ENCODE results near the gene GIMAP1. TPM values are rescaled to one million over a fixed set of nuclear protein-coding genes. Genes with fewer than 3 reads are reported as not detected.

Gene GIMAP1
- total and polyA plus RNA-seq, 4 donors: 4.6 to 10.0 (median 7.6) TPM

DNA sequence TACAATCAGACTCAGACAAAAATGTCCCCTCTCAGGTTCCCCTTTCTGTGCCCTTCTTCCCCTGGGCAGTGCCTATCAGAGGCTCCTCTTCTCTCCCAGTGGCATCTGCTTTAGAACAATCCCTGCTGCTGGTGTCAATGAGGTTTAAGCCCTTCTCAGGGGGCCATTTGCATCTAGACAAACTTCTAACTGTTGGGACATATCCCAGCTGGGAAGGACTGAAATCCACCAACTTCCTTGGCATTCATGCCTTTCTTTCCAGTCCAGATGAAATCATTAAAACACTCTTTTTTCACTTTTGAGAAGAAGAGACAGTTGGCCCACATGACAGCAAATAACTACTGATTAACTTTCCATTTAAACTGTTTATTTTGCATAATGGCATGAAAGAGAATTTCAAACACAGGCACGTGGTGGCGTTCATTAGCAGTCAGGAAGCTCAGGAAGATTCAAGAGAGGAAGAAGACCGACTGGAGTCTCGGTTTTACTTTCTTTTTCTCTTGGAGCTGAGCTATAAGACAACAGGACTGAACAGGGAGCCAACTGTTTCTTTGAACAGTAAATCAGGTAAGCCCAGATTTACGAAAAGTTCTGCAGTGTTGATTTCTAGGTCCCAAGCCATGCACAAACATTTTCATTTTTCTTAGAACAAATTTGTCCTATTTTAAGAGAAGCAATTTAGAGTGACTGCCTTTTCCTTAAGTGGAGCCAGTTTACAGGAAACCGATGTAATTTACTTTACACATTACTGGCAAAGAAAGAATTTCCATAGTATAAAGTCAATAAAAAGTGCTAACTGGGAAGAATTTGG is 31.0 kb upstream of the GIMAP1 start, which contains the start of gene GIMAP2:
GIMAP2 (plus strand) TSS at position 488 of the 811 bp plus-strand sequence. CDS start 1,354 bp downstream, outside the sequence.
- Histone ChIP-seq H3K27ac (ENCODE audit: low read depth in 1 of 2, low read length in 1 of 2) (peak within 1 kb of the TSS; percentile 81 to 93), H3K36me3 (ENCODE audit: control insufficient read depth in 4 of 4, insufficient read depth in 4 of 4, low read length in 4 of 4) (peaks cover 0 to 3% (median 3%) of the 10 kb centered on the region in 4 donors), H3K4me3 (peak within 1 kb of the TSS; percentile 28), H3K9me3 (ENCODE audit: control insufficient read depth in 4 of 4, insufficient read depth in 3 of 4, low read length in 3 of 4) (peaks cover 0 to 6% (median 0%) of the 10 kb centered on the region in 4 donors), H3K4me1 (ENCODE audit: control insufficient read depth in 5 of 5, insufficient read depth in 5 of 5, low read length in 5 of 5) (peaks cover 0 to 10% (median 3%) of the 10 kb centered on the region in 5 donors), H3K27me3 (ENCODE audit: control insufficient read depth in 3 of 3, insufficient read depth in 3 of 3, low read length in 2 of 3) (no peaks in the 10 kb centered on the region), H3K9ac (ENCODE audit: insufficient read depth in 1 of 2, low read length in 2 of 2) (peak within 1 kb of the TSS; percentile 41 to 80)
- 1 to 3% methylated on average over 6 of the region's 6 CpGs for WGBS, 2 donors
- ATAC-seq (ENCODE audit: insufficient read depth, low FRiP score) (no peak), DNase-seq (peak; percentile 45 to 90 (median 83))
- TF ChIP-seq CTCF (IDR thresholded peaks at IDR 0.05; ENCODE audit: control extremely low read depth, extremely low read depth): no peak

- Histone ChIP-seq H3K4me3 (peak overlapping the region; percentile 28), H3K9ac (ENCODE audit: insufficient read depth in 1 of 2, low read length in 2 of 2) (peak overlapping the region; percentile 41 to 80), H3K27ac (ENCODE audit: low read depth in 1 of 2, low read length in 1 of 2) (peak overlapping the region; percentile 81 to 93), H3K4me1 (ENCODE audit: control insufficient read depth in 5 of 5, insufficient read depth in 5 of 5, low read length in 5 of 5) (peaks cover 0 to 10% (median 3%) of the 10 kb centered on the region in 5 donors), H3K36me3 (ENCODE audit: control insufficient read depth in 4 of 4, insufficient read depth in 4 of 4, low read length in 4 of 4) (peaks cover under 1 to 10% (median 6%) of the 10 kb centered on the region in 4 donors), H3K27me3 (ENCODE audit: control insufficient read depth in 3 of 3, insufficient read depth in 3 of 3, low read length in 2 of 3) (no peaks in the 10 kb centered on the region), H3K9me3 (ENCODE audit: control insufficient read depth in 4 of 4, insufficient read depth in 3 of 4, low read length in 3 of 4) (peaks cover 0 to 6% (median 0%) of the 10 kb centered on the region in 4 donors)
- TF ChIP-seq CTCF (IDR thresholded peaks at IDR 0.05; ENCODE audit: control extremely low read depth, extremely low read depth): no peak
- 15 to 25% methylated on average over 8 to 9 of the region's 9 CpGs for WGBS, 2 donors
- DNase-seq (no peak), ATAC-seq (ENCODE audit: insufficient read depth, low FRiP score) (no peak)
Measured at GRCh38 chr7:150686030-150686631, 30.3 kb upstream of the GIMAP1 start.

GRCh38 chr7:150688630-150689029 is 27.8 kb upstream of the GIMAP1 start:
- DNase-seq: no peak
- no peak for TF ChIP-seq CTCF (IDR thresholded peaks at IDR 0.05; ENCODE audit: control extremely low read depth, extremely low read depth)
- peaks cover 0 to 10% (median 3%) of the 10 kb centered on the region in 5 donors for H3K4me1 ChIP-seq (ENCODE audit: control insufficient read depth in 5 of 5, insufficient read depth in 5 of 5, low read length in 5 of 5)
- no peaks in the 10 kb centered on the region for H3K27me3 ChIP-seq (ENCODE audit: control insufficient read depth in 3 of 3, insufficient read depth in 3 of 3, low read length in 2 of 3)
- no peak overlapping the region for H3K9ac ChIP-seq (ENCODE audit: insufficient read depth in 1 of 2, low read length in 2 of 2)
- peak overlapping the region in 1 of 2 donors; percentile 6 for H3K27ac ChIP-seq (ENCODE audit: low read depth in 1 of 2, low read length in 1 of 2)
- ATAC-seq (ENCODE audit: insufficient read depth, low FRiP score): no peak
- 96% methylated on average over 6 of the region's 6 CpGs for WGBS, 2 donors
- H3K36me3 ChIP-seq (ENCODE audit: control insufficient read depth in 4 of 4, insufficient read depth in 4 of 4, low read length in 4 of 4): peaks cover 5 to 11% (median 10%) of the 10 kb centered on the region in 4 donors
- H3K9me3 ChIP-seq (ENCODE audit: control insufficient read depth in 4 of 4, insufficient read depth in 3 of 4, low read length in 3 of 4): peaks cover 0 to 12% (median 0%) of the 10 kb centered on the region in 4 donors
- H3K4me3 ChIP-seq: no peak overlapping the region

Measured in lung (tissue), 12 donors.